HPDE6-E6E7 (cell line): ENCODE measurements around the gene MCEE.
"Not testable (repeated sequence)": the region's sequence is repeated elsewhere in the genome, so short reads cannot be mapped to it uniquely, and the experiment has no call there.

Source experiments
- DNase-seq: peaks from one replicate; pipeline ENCODE4 v3.0.0; 2011; ENCODE audit warnings: missing footprints; ENCODE audit errors: extremely low spot score

MCEE gene

GRCh38 chr2:71130152-71130904 is at the start of gene MCEE, which contains the start of gene MPHOSPH10:
TSS of gene MCEE (minus strand) at chr2:71130229. CDS start at chr2:71130219, 10 bp downstream.
TSS of gene MPHOSPH10 (plus strand) at chr2:71130634. CDS start at chr2:71130666, 32 bp downstream.
- peak; percentile 84 for DNase-seq

- DNase-seq, result not testable (repeated sequence)
These were observed 48.8 kb upstream of the MCEE start for GRCh38 chr2:71178836-71179235.

GRCh38 chr2:71174207-71174606 is 44.2 kb upstream of the MCEE start:
- no peak for DNase-seq

GRCh38 chr2:71173096-71173495 is 43.1 kb upstream of the MCEE start:
- DNase-seq, result no peak

GRCh38 chr2:71166812-71167211 is 36.8 kb upstream of the MCEE start:
- DNase-seq, result no peak

- no peak for DNase-seq
These were observed 27.2 kb upstream of the MCEE start for GRCh38 chr2:71157124-71157793.

- no peak for DNase-seq
These were observed 26.5 kb upstream of the MCEE start for GRCh38 chr2:71156573-71156972.

GRCh38 chr2:71155846-71156245 is 25.8 kb upstream of the MCEE start:
- no peak for DNase-seq

GRCh38 chr2:71154798-71155197 is 24.8 kb upstream of the MCEE start:
- DNase-seq, result peak; percentile 54

GRCh38 chr2:71154279-71154678 is 24.2 kb upstream of the MCEE start:
- DNase-seq, result no peak

GRCh38 chr2:71153585-71154224 is 23.7 kb upstream of the MCEE start:
- DNase-seq, result no peak

- no peak for DNase-seq
These were observed 21.6 kb upstream of the MCEE start for GRCh38 chr2:71151620-71152019.

GRCh38 chr2:71150082-71150816 is 20.2 kb upstream of the MCEE start:
- no peak for DNase-seq

- DNase-seq, result no peak
These were observed 18.6 kb upstream of the MCEE start for GRCh38 chr2:71148506-71149063.

GRCh38 chr2:71143782-71144181 is 13.8 kb upstream of the MCEE start:
- no peak for DNase-seq

- DNase-seq, result no peak
These were observed 6.1 kb upstream of the MCEE start for GRCh38 chr2:71136174-71136573.

GRCh38 chr2:71133603-71134002 is 3.6 kb upstream of the MCEE start:
- no peak for DNase-seq

GRCh38 chr2:71131387-71132166 is 1.5 kb upstream of the MCEE start:
- not testable (repeated sequence) for DNase-seq

GRCh38 chr2:71130905-71131244 is 846 bp upstream of the MCEE start:
- DNase-seq, result no peak

- peak; percentile 67 for DNase-seq
These were observed 202 bp downstream of the MCEE start for GRCh38 chr2:71129902-71130151.
